Measurements from ENCODE around the gene SH3PXD2A.

Gene SH3PXD2A

DNA sequence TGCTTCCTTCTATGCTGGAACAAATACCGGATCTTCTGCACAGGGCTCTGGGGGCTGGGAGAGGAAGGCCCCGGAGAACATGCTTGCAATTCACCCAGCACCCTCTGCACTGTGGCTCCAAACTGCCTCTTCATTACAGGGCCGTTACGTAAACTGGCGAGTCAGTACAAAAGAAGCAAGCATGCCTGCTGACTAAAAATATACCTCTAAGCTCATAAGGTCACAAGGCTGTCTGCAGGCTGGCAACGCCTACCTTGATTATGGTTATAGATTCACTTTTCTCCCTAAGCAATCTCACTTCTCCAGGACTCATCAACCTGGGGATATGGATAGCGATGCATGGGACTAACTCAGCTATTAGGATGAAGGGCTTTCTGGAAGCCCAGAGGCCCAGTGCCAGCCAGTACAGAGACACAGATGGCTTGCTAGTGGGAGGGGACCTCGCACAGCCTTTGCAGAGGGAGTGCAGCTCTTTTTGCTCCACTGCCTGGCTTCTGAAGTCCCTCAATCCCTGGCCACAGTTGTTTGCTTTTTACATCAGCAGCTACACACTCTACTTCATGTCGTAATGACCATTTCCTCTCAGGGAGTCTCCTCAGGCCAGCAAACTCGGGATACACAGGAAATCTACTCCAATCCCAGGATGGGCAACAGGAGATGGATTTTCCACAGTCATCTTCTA lies 96.1 kb downstream of the SH3PXD2A start:
- Histone ChIP-seq H3K4me1 (ENCODE audit: control insufficient read depth, insufficient read depth, low read length) (peaks cover 55% of the 10 kb centered on the region), H3K27me3 (ENCODE audit: control insufficient read depth in 1 of 2, insufficient read depth in 2 of 2, low read length in 2 of 2) (no peaks in the 10 kb centered on the region), H3K36me3 (ENCODE audit: control insufficient read depth in 2 of 2, insufficient read depth in 2 of 2, low read length in 2 of 2) (peaks cover 0 to 3% of the 10 kb centered on the region in 2 donors)

DNA sequence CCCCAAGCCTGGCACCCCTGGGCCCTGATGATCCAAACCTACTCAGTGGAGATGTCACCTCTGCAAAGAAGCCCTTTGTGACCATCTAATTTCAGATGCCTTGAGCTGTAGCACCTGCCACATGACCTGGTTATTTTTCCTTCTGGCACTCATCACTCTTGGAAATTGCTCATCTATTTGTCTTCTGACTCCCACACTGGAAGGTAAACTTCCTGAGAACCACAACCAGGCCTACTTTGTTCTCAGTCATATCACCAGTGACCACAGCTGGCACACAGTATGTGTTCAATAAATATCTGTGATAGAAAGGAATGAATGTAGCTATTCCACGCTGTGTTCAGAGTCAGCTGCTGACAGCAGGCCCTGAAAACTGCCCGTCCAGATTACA lies 97.1 kb downstream of the SH3PXD2A start:
- Histone ChIP-seq H3K9me3 (ENCODE audit: control insufficient read depth in 2 of 2, low read length in 2 of 2) (no peaks in the 10 kb centered on the region), H3K36me3 (ENCODE audit: control insufficient read depth in 2 of 2, insufficient read depth in 2 of 2, low read length in 2 of 2) (peaks cover 0 to 3% of the 10 kb centered on the region in 2 donors), H3K4me3 (ENCODE audit: low read length in 2 of 2) (no peak overlapping the region), H3K9ac (ENCODE audit: low read length in 2 of 2) (peak overlapping the region in 1 of 2 donors; percentile 58), H3K27me3 (ENCODE audit: control insufficient read depth in 1 of 2, insufficient read depth in 2 of 2, low read length in 2 of 2) (no peaks in the 10 kb centered on the region), H3K4me1 (ENCODE audit: control insufficient read depth, insufficient read depth, low read length) (peaks cover 48% of the 10 kb centered on the region), H3K27ac (ENCODE audit: low read length) (peak overlapping the region; percentile 85)

More for the DNA sequence above, 96.1 kb downstream of the SH3PXD2A start:
- Histone ChIP-seq H3K9ac (ENCODE audit: low read length in 2 of 2) (peak overlapping the region in 1 of 2 donors; percentile 58), H3K27ac (ENCODE audit: low read length) (peak overlapping the region; percentile 85), H3K4me3 (ENCODE audit: low read length in 2 of 2) (peak overlapping the region; percentile 40), H3K9me3 (ENCODE audit: control insufficient read depth in 2 of 2, low read length in 2 of 2) (no peaks in the 10 kb centered on the region)

DNA sequence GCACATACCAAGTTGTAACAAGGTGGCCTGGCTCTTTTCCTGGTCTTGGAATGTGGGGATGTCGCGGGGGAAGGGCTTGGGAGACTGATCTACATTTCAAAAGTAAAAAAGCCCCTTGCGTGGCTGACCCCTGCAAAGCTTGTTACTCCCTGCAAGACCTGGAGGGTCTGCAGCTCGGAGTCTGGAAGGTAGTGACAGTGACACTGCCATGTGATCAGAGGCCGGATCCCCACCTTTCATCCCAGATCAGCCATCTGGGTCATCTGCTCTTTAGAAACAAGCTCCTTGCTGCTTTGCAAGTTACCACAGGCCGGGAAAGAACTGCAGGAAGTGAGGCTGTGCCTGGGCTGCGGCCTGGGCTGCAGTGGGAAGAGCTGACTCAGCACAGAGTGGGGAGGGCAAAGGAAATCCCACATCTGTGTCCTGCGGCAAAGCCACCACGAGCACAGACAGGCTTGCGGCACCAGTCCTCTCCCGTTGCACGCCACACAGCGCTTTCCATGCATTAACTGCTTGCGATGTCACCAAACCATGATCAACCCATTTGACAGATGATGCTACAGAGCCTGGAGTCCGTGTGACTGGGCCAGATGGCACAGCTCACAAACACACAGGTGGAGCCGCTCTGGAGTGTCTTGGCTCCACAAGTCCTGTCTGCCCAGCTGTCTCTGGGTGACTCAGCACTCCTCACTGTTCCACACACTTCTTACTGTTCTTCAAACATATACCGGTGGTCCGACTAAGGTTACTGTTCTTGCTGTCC lies 97.7 kb downstream of the SH3PXD2A start:
- Histone ChIP-seq H3K4me1 (ENCODE audit: control insufficient read depth, insufficient read depth, low read length) (peaks cover 42% of the 10 kb centered on the region), H3K36me3 (ENCODE audit: control insufficient read depth in 2 of 2, insufficient read depth in 2 of 2, low read length in 2 of 2) (peaks cover 0 to 3% of the 10 kb centered on the region in 2 donors), H3K27ac (ENCODE audit: low read length) (peak overlapping the region; percentile 85), H3K4me3 (ENCODE audit: low read length in 2 of 2) (peak overlapping the region in 1 of 2 donors; percentile 15), H3K9me3 (ENCODE audit: control insufficient read depth in 2 of 2, low read length in 2 of 2) (no peaks in the 10 kb centered on the region), H3K9ac (ENCODE audit: low read length in 2 of 2) (peak overlapping the region in 1 of 2 donors; percentile 29), H3K27me3 (ENCODE audit: control insufficient read depth in 1 of 2, insufficient read depth in 2 of 2, low read length in 2 of 2) (no peaks in the 10 kb centered on the region)

DNA sequence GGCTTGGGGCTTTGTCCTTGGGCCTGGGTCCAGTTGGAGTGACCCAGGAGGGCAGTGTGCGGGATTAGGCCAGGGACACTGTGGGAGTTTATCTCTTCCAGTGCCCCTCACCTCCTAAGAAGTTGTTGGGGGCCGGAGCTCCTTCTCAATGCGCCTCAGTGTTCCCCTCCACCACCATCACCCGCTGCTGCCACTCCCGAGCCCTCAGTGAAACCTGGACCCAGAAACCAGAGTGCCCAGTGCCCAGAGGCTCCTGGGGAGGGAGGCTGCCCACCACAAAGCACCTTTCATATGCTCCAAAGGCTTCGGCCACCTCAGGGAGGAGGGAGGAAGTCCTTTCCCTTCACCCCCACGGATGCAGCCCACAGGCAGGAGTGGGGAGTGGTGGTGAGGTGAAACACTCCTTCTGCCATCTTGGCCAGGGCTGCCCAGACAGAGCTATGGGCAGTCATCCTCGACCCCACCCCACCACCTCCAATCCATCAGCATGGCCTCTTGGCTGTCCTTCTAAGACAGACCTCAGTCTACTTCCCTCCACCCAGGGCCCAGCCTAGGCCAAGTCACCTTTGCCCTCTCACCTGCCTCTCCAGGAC lies 99.0 kb downstream of the SH3PXD2A start:
- Histone ChIP-seq H3K9me3 (ENCODE audit: control insufficient read depth in 2 of 2, low read length in 2 of 2) (no peaks in the 10 kb centered on the region), H3K27me3 (ENCODE audit: control insufficient read depth in 1 of 2, insufficient read depth in 2 of 2, low read length in 2 of 2) (no peaks in the 10 kb centered on the region), H3K36me3 (ENCODE audit: control insufficient read depth in 2 of 2, insufficient read depth in 2 of 2, low read length in 2 of 2) (peaks cover 0 to 3% of the 10 kb centered on the region in 2 donors), H3K27ac (ENCODE audit: low read length) (no peak overlapping the region), H3K9ac (ENCODE audit: low read length in 2 of 2) (no peak overlapping the region), H3K4me3 (ENCODE audit: low read length in 2 of 2) (no peak overlapping the region), H3K4me1 (ENCODE audit: control insufficient read depth, insufficient read depth, low read length) (peaks cover 46% of the 10 kb centered on the region)

DNA sequence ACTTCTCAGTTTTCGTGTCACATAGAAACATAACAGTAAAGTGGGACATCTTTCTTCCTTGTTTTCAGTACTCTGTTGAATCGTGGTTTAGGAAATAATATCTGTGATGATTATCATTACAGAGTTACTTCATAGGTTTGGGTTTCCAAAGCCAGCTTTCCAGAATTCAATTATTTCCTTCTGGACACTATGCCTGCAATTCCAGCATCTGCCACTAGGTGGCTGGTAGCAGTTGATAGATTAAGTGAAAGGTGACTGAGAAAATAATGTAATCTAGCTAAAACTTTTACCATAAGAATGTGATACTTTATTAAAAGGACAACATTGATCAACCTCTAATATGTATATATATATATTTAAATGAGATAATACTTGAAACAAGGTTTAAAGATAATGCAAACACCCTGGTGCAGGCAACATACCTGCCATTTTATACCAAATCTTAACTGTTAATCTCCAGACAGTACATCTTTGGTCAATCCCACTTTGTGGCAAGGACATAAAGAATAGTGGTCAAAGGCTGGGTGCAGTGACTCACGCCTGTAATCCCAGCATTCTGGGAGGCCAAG lies 102.6 kb downstream of the SH3PXD2A start:
- no peak overlapping the region for H3K9ac ChIP-seq (ENCODE audit: low read length in 2 of 2)
- H3K4me1 ChIP-seq (ENCODE audit: control insufficient read depth, insufficient read depth, low read length) = peaks cover 18% of the 10 kb centered on the region
- H3K4me3 ChIP-seq (ENCODE audit: low read length in 2 of 2) = no peak overlapping the region
- H3K9me3 ChIP-seq (ENCODE audit: control insufficient read depth in 2 of 2, low read length in 2 of 2) = no peaks in the 10 kb centered on the region
- H3K36me3 ChIP-seq (ENCODE audit: control insufficient read depth in 2 of 2, insufficient read depth in 2 of 2, low read length in 2 of 2) = peaks cover 0 to 3% of the 10 kb centered on the region in 2 donors
- no peak overlapping the region for H3K27ac ChIP-seq (ENCODE audit: low read length)
- H3K27me3 ChIP-seq (ENCODE audit: control insufficient read depth in 1 of 2, insufficient read depth in 2 of 2, low read length in 2 of 2) = no peaks in the 10 kb centered on the region

DNA sequence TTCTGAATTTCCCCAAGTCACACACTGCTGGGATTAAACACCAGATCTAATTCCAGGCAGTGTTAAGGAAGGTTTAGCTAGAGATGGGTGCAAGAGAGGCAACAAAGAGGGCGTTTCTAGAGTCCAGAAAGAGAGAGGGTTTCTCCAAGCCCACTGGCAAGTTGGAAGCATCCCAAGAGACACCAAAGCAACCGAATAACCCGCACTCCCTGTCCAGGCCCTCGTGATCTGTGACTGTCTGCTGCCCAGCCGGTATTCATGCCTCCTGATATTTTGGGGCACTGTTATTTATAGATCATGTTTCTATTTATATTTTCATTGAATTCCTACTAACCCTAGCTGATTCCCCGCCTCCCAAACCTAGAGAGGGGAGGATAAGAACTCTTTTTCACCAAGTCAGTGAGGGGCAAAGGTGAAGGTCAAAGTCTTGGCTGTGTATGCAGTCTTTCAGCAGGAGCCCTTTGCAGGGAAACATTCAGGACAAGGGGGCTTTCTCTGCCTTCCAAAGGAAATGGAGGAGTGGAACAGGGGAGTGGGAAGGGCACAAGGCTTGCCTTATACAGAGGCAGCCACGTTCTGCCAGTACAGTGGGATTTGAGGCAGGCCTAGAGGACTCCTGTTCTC lies 103.6 kb downstream of the SH3PXD2A start:
- no peaks in the 10 kb centered on the region for H3K9me3 ChIP-seq (ENCODE audit: control insufficient read depth in 2 of 2, low read length in 2 of 2)
- H3K9ac ChIP-seq (ENCODE audit: low read length in 2 of 2) = no peak overlapping the region
- H3K27ac ChIP-seq (ENCODE audit: low read length) = no peak overlapping the region
- H3K4me3 ChIP-seq (ENCODE audit: low read length in 2 of 2) = no peak overlapping the region
- peaks cover 0 to under 1% of the 10 kb centered on the region in 2 donors for H3K36me3 ChIP-seq (ENCODE audit: control insufficient read depth in 2 of 2, insufficient read depth in 2 of 2, low read length in 2 of 2)
- H3K4me1 ChIP-seq (ENCODE audit: control insufficient read depth, insufficient read depth, low read length) = peaks cover 9% of the 10 kb centered on the region
- no peaks in the 10 kb centered on the region for H3K27me3 ChIP-seq (ENCODE audit: control insufficient read depth in 1 of 2, insufficient read depth in 2 of 2, low read length in 2 of 2)

DNA sequence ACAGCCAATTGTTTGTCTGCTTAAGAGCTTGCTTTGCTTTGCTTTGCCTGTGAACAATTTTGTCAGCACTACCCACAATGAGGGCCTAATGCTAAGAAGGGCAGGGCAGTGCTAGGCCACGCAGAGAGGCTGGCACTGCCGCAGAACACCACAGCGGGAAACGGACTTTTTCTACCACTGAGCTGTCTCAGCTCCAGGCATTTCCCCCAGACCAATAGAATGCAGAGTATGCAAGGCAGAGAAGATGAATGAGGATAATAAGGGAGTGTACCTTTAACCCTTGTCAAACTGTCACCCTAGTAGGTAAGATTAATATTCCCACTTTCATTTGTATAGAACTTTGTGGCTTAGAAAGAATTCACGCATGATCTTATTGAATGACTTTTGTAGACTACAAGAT lies 104.5 kb downstream of the SH3PXD2A start:
- Histone ChIP-seq H3K4me1 (ENCODE audit: control insufficient read depth, insufficient read depth, low read length) (peaks cover 9% of the 10 kb centered on the region), H3K9me3 (ENCODE audit: control insufficient read depth in 2 of 2, low read length in 2 of 2) (no peaks in the 10 kb centered on the region), H3K27me3 (ENCODE audit: control insufficient read depth in 1 of 2, insufficient read depth in 2 of 2, low read length in 2 of 2) (no peaks in the 10 kb centered on the region), H3K36me3 (ENCODE audit: control insufficient read depth in 2 of 2, insufficient read depth in 2 of 2, low read length in 2 of 2) (no peaks in the 10 kb centered on the region), H3K4me3 (ENCODE audit: low read length in 2 of 2) (no peak overlapping the region), H3K27ac (ENCODE audit: low read length) (no peak overlapping the region), H3K9ac (ENCODE audit: low read length in 2 of 2) (no peak overlapping the region)

DNA sequence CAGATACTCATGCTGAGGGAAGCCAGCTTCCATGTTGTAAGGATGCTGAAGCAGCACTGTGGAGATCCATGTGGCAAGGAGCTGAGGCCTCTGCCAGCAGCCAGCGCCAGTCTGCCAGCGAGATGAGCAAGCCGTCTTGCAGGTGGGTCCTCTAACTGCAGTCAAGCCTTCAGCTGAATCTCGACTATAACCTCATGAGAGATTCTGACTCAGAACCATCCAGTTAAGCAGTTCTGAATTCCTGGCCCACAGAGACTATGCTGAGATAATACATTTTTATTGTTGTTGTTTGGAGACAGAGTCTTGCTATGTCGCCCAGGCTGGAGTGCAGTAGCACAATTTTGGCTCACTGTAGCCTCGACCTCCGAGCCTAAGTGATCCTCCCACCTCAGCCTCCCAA lies 105.6 kb downstream of the SH3PXD2A start:
- no peak overlapping the region for H3K27ac ChIP-seq (ENCODE audit: low read length)
- no peaks in the 10 kb centered on the region for H3K27me3 ChIP-seq (ENCODE audit: control insufficient read depth in 1 of 2, insufficient read depth in 2 of 2, low read length in 2 of 2)
- H3K9ac ChIP-seq (ENCODE audit: low read length in 2 of 2) = no peak overlapping the region
- no peaks in the 10 kb centered on the region for H3K36me3 ChIP-seq (ENCODE audit: control insufficient read depth in 2 of 2, insufficient read depth in 2 of 2, low read length in 2 of 2)
- H3K4me1 ChIP-seq (ENCODE audit: control insufficient read depth, insufficient read depth, low read length) = peaks cover 9% of the 10 kb centered on the region
- no peaks in the 10 kb centered on the region for H3K9me3 ChIP-seq (ENCODE audit: control insufficient read depth in 2 of 2, low read length in 2 of 2)
- H3K4me3 ChIP-seq (ENCODE audit: low read length in 2 of 2) = no peak overlapping the region

DNA sequence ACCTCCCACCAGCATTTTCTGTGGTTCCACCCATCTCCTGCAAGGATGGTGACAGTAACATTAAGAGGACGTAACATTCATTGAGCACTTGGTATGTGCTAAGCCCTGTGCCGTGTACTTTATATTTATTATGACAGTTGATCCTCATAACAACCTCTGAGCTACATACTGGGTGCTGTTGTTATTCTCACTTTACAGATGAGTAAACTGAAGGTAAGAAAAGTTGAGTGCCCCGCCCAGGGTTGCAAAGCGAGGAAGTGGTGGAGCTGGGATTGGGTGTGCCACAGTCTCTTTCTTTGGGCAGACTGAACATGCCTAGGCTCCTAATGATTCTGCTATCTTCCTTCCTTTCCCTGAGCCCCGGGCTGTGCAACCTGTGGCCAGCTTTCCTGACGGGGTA lies 107.4 kb downstream of the SH3PXD2A start:
- Histone ChIP-seq H3K9ac (ENCODE audit: low read length in 2 of 2) (no peak overlapping the region), H3K27me3 (ENCODE audit: control insufficient read depth in 1 of 2, insufficient read depth in 2 of 2, low read length in 2 of 2) (no peaks in the 10 kb centered on the region), H3K27ac (ENCODE audit: low read length) (no peak overlapping the region), H3K9me3 (ENCODE audit: control insufficient read depth in 2 of 2, low read length in 2 of 2) (no peaks in the 10 kb centered on the region), H3K36me3 (ENCODE audit: control insufficient read depth in 2 of 2, insufficient read depth in 2 of 2, low read length in 2 of 2) (no peaks in the 10 kb centered on the region), H3K4me3 (ENCODE audit: low read length in 2 of 2) (no peak overlapping the region), H3K4me1 (ENCODE audit: control insufficient read depth, insufficient read depth, low read length) (peaks cover 9% of the 10 kb centered on the region)

DNA sequence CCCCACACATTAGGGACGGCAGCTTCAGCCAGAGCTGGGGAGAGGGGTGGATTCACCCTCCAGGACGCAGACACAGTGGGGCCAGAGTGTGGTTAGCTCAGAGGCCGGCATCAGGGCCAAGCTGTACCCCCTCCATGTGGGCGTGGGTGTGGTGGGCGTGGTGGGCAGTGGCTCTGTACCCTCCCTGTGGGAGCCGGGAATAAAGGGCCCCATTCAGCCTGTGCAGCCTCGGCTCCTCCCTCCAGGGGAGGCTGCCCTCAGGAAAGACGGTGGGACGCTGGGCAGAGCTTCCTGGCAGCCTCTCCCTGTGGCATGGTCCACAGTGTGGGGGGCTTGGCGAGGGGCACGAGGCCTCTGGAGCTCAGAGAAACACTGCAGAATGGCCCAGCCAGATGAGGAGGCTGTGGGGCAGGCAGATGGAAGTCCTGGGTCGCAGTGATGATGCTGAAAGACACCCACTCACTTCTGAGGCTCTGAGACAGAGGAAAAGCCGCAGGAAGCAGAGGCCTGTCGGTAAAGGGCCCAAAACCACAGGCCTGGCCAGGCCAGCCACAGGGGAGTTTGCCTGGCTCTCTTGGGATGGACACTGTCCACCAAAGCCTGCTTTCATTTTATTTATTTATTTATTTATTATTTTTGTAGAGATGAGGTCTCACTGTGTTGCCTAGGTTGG lies 108.0 kb downstream of the SH3PXD2A start:
- Histone ChIP-seq H3K4me1 (ENCODE audit: control insufficient read depth, insufficient read depth, low read length) (peaks cover 8% of the 10 kb centered on the region), H3K27me3 (ENCODE audit: control insufficient read depth in 1 of 2, insufficient read depth in 2 of 2, low read length in 2 of 2) (no peaks in the 10 kb centered on the region), H3K27ac (ENCODE audit: low read length) (no peak overlapping the region), H3K4me3 (ENCODE audit: low read length in 2 of 2) (no peak overlapping the region), H3K9me3 (ENCODE audit: control insufficient read depth in 2 of 2, low read length in 2 of 2) (no peaks in the 10 kb centered on the region), H3K36me3 (ENCODE audit: control insufficient read depth in 2 of 2, insufficient read depth in 2 of 2, low read length in 2 of 2) (no peaks in the 10 kb centered on the region), H3K9ac (ENCODE audit: low read length in 2 of 2) (no peak overlapping the region)
